ENCODE measurements around the gene HDAC5.
"Not testable (repeated sequence)": the region's sequence is repeated elsewhere in the genome, so short reads cannot be mapped to it uniquely, and the experiment has no call there.

HDAC5 gene

DNA sequence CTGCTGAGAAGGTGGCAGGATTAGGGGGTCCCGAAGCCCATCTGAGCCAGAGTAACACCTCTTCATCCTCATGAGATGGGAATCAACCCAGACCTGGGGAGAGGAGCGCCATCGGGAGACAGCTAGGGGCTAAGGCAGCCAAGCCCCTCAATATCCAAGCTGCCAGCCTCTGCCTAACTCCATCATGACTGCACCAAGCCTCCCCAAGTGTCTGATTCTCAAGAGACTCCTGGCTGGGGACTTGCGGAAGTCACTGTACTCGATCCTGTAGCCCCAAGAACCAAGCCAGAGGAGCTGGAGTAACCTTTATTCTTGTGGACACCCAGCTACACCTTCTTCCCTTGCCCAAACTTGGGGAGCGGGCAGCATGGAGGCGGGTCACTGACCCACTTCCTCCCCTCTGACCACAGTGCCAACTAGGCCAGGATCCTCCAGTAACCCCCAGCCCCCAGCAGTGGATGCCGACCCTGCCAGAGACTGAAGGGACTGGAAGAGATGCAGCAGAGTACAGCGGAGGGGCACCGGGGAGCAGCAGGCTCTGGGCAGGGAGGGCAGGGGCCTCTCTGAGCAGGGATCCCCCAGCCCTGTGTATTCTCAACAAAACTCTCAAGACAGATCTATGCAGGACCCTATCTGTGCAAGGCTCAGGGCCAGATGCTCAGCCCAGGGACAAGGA is 13.3 kb downstream of the HDAC5 start:
- Histone ChIP-seq H3K4me1 (ENCODE audit: control insufficient read depth, insufficient read depth, low read length) (peaks cover 8% of the 10 kb centered on the region), H3K36me3 (ENCODE audit: control insufficient read depth, insufficient read depth, low read length) (no peaks in the 10 kb centered on the region), H3K9me3 (ENCODE audit: control insufficient read depth, insufficient read depth, low read length) (no peaks in the 10 kb centered on the region), H3K4me3 (ENCODE audit: low read length) (no peak overlapping the region), H3K27me3 (ENCODE audit: control insufficient read depth, insufficient read depth, low read length) (no peaks in the 10 kb centered on the region), H3K27ac (ENCODE audit: low read length) (no peak overlapping the region)
- WGBS (ENCODE audit: insufficient coverage, insufficient read length): no CpG with 5 or more reads among the region's 10 CpGs
- DNase-seq (ENCODE audit: low read depth, low spot score): no peak

DNA sequence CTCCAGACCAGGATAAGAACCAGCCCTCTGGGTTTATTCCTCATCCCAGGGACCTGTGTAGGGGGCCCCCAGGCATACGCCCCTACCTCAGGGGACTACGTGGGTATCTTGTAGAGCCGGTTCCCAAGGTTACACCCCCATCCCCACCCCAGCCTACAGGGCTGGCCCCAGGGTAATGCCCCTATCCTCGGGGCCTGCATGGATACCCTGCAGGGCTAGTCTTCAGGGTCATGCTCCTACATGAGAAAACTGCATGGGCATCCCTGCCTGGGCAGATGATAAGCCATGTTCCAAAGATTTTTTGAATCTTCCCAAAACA is 14.2 kb downstream of the HDAC5 start:
- no CpG with 5 or more reads among the region's 4 CpGs for WGBS (ENCODE audit: insufficient coverage, insufficient read length)
- Histone ChIP-seq H3K9me3 (ENCODE audit: control insufficient read depth, insufficient read depth, low read length) (no peaks in the 10 kb centered on the region), H3K36me3 (ENCODE audit: control insufficient read depth, insufficient read depth, low read length) (peaks cover 3% of the 10 kb centered on the region; the same call in 1 of the 2 replicates), H3K4me3 (ENCODE audit: low read length) (no peak overlapping the region), H3K27me3 (ENCODE audit: control insufficient read depth, insufficient read depth, low read length) (no peaks in the 10 kb centered on the region), H3K4me1 (ENCODE audit: control insufficient read depth, insufficient read depth, low read length) (peaks cover 8% of the 10 kb centered on the region), H3K27ac (ENCODE audit: low read length) (no peak overlapping the region)
- no peak for DNase-seq (ENCODE audit: low read depth, low spot score)

DNA sequence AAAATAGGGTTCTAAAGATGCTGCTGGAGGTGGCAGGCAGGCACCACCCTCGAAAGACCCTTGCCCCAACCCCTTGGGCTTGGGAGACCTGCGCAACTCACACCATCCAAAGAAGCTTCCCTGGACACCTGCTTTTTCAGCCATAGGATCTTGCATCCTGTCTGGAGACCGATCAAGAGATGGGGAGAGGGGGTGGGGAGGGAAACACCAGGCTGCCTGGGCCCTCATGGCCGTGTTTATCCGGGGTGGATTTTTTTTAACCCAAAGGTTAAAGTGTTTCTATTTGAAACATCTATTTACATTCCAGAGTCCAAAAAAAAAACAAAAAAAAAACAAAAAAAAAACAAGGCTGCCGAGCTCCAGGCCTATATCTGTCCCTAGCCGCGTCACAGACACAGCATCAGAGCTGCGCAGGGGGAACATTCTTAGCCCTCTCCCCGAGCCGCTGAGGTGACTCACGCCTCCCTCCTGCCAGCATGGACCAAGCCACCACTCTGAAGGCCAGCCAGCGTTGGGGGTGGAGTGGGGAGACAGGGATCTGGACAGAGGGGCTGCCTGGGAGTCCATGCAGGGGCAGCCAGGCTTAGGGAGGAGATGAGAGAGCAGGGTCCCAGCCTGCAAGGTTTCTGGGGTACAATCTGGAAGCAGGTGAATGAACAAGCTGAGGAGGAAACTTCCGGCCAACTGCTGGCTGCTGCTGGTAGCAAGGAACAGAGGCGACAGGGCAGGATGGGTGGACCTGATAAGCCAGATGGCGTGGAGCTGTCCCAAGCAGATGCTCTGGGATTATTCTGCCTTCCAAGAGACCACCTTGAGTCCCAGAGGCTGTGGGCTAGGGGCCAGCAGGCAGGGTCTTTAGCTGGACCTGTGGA is 14.8 kb downstream of the HDAC5 start:
- WGBS (ENCODE audit: insufficient coverage, insufficient read length): no CpG with 5 or more reads among the region's 16 CpGs
- no peak overlapping the region for H3K4me3 ChIP-seq (ENCODE audit: low read length)
- no peak for DNase-seq (ENCODE audit: low read depth, low spot score)
- H3K36me3 ChIP-seq (ENCODE audit: control insufficient read depth, insufficient read depth, low read length): peaks cover 3% of the 10 kb centered on the region; the same call in 1 of the 2 replicates
- H3K27ac ChIP-seq (ENCODE audit: low read length): no peak overlapping the region
- H3K27me3 ChIP-seq (ENCODE audit: control insufficient read depth, insufficient read depth, low read length): no peaks in the 10 kb centered on the region
- no peaks in the 10 kb centered on the region for H3K9me3 ChIP-seq (ENCODE audit: control insufficient read depth, insufficient read depth, low read length)
- peaks cover 8% of the 10 kb centered on the region for H3K4me1 ChIP-seq (ENCODE audit: control insufficient read depth, insufficient read depth, low read length)

DNA sequence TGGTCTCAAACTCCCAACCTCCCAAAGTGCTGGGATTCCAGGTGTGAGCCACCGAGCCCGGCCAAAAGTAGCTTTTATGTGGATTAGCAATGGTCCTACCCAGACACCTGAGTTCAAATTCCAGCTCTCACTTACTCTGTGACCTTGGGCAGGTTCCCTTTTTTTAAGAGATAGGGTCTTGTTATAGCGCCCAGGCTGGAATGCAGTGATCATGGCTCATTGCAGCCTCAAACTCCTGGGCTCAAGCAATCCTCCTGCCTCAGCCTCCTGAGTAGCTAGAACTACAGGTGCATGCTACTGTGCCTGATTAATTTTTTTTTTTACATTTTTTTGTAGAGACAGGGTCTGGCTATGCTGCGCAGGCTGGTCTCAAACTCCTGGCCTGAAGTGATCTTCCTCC is 16.6 kb downstream of the HDAC5 start:
- H3K27ac ChIP-seq (ENCODE audit: low read length): no peak overlapping the region
- peaks cover 5% of the 10 kb centered on the region for H3K4me1 ChIP-seq (ENCODE audit: control insufficient read depth, insufficient read depth, low read length)
- H3K36me3 ChIP-seq (ENCODE audit: control insufficient read depth, insufficient read depth, low read length): peaks cover 3% of the 10 kb centered on the region; the same call in 1 of the 2 replicates
- no CpG with 5 or more reads among the region's 4 CpGs for WGBS (ENCODE audit: insufficient coverage, insufficient read length)
- H3K4me3 ChIP-seq (ENCODE audit: low read length): no peak overlapping the region
- DNase-seq (ENCODE audit: low read depth, low spot score): no peak
- H3K9me3 ChIP-seq (ENCODE audit: control insufficient read depth, insufficient read depth, low read length): no peaks in the 10 kb centered on the region
- no peaks in the 10 kb centered on the region for H3K27me3 ChIP-seq (ENCODE audit: control insufficient read depth, insufficient read depth, low read length)

DNA sequence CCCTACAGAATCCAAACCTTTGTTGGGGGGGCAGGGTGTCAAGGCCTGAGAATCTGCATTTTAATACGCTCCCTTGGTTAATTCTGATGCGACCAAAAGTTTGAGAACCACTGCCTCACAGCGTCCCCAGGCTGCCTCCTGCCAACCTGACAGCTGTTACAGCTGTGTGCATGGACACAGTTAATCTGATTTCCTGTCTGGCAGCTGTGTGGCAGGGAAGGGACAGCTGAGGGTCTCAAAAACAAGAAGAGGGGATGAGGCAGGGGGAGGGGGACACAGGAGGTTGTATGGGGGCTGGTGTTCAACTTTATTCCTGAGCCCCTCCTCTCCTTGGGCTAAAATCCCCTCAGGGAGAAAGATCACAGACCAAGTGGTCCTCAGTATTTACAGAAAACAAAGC is 17.5 kb downstream of the HDAC5 start:
- Histone ChIP-seq H3K4me3 (ENCODE audit: low read length) (no peak overlapping the region), H3K36me3 (ENCODE audit: control insufficient read depth, insufficient read depth, low read length) (peaks cover 3% of the 10 kb centered on the region; the same call in 1 of the 2 replicates), H3K27ac (ENCODE audit: low read length) (no peak overlapping the region), H3K4me1 (ENCODE audit: control insufficient read depth, insufficient read depth, low read length) (peaks cover 3% of the 10 kb centered on the region; the same call in 1 of the 2 replicates), H3K9me3 (ENCODE audit: control insufficient read depth, insufficient read depth, low read length) (no peaks in the 10 kb centered on the region), H3K27me3 (ENCODE audit: control insufficient read depth, insufficient read depth, low read length) (no peaks in the 10 kb centered on the region)
- WGBS (ENCODE audit: insufficient coverage, insufficient read length): no CpG with 5 or more reads among the region's 3 CpGs
- no peak for DNase-seq (ENCODE audit: low read depth, low spot score)

DNA sequence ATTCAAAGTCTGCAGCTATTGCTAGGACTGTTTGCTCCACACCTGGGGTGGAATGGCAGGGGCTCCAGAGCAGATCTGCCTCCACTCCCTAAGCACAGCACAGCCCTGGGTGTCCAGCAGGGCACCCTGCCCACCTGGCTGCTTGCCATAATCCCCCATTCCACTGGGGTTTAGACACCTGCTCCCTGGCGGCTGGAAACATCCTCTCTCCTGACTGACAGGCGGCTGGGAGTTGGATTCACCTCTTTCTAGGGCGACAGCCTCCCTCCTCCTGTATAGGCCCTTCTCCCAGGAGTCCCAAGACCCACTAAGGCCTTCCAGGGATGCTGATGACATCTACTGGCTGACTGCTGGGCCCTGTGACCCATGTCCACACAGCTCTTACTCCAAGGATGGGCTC is 18.0 kb downstream of the HDAC5 start:
- DNase-seq (ENCODE audit: low read depth, low spot score): no peak

DNA sequence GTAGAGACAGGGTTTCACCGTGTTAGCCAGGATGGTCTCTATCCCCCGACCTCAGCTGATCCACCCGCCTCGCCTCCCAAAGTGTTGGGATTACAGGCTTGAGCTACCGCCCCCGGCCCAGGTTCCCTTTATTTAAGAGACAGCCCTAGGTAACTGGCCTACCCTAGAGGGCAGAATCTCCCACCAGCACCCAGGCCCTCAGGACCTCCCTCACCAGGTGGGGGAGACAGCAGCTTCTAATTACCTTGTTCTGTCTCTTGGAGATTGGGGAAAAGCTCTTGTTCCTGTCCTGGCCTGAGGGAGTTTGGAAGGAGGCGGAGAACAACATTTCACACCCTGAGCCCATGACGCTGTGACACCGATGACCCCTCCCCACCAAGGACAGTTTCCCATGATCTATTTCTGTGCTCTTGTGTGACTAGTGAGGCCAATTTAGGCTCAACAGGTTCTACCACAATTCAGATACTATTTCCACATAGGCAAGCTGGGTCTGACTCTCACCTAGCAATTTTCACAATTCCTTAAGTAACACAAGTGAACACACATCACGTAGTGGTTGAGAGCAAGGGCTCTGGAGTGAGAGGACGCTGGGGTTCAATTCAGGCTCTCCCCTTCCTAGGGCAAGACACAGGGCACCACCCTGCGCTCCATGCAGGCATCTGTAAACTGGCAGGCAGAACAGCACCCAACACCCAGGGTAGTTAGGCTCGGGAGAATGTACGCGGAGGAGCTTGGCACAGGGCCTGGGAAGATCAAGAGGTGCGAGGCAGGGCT is 20.4 kb downstream of the HDAC5 start:
- Histone ChIP-seq H3K4me1 (ENCODE audit: control insufficient read depth, insufficient read depth, low read length) (no peaks in the 10 kb centered on the region), H3K36me3 (ENCODE audit: control insufficient read depth, insufficient read depth, low read length) (peaks cover 3% of the 10 kb centered on the region), H3K27ac (ENCODE audit: low read length) (no peak overlapping the region), H3K9me3 (ENCODE audit: control insufficient read depth, insufficient read depth, low read length) (no peaks in the 10 kb centered on the region), H3K27me3 (ENCODE audit: control insufficient read depth, insufficient read depth, low read length) (no peaks in the 10 kb centered on the region), H3K4me3 (ENCODE audit: low read length) (no peak overlapping the region)
- WGBS (ENCODE audit: insufficient coverage, insufficient read length): no CpG with 5 or more reads among the region's 16 CpGs
- DNase-seq (ENCODE audit: low read depth, low spot score): no peak

More for the DNA sequence above, 18.0 kb downstream of the HDAC5 start:
- Histone ChIP-seq H3K9me3 (ENCODE audit: control insufficient read depth, insufficient read depth, low read length) (no peaks in the 10 kb centered on the region), H3K36me3 (ENCODE audit: control insufficient read depth, insufficient read depth, low read length) (peaks cover 3% of the 10 kb centered on the region; the same call in 1 of the 2 replicates), H3K27ac (ENCODE audit: low read length) (no peak overlapping the region), H3K27me3 (ENCODE audit: control insufficient read depth, insufficient read depth, low read length) (no peaks in the 10 kb centered on the region), H3K4me3 (ENCODE audit: low read length) (no peak overlapping the region), H3K4me1 (ENCODE audit: control insufficient read depth, insufficient read depth, low read length) (no peaks in the 10 kb centered on the region)
- WGBS (ENCODE audit: insufficient coverage, insufficient read length): no CpG with 5 or more reads among the region's 3 CpGs

DNA sequence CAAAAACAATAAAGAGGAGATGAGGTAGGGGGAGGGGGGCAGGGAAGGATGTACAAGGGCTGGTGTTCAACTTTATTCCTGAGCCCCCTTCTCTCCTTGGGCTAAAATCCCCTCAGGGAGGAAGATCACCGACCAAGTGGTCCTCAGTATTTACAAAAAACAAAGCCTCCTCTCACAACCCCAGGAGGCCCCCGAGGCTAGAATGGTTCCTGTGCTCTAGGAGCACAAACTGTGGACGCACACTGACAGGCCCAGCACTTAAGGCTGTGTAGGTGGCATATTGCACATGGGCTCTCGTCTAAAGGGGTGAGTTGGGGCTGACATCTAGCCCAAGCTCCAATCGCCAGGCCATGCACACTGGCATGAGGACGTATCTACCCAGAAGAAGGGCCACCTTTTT is 21.6 kb downstream of the HDAC5 start:
- H3K9me3 ChIP-seq (ENCODE audit: control insufficient read depth, insufficient read depth, low read length); H3K4me1 ChIP-seq (ENCODE audit: control insufficient read depth, insufficient read depth, low read length); H3K36me3 ChIP-seq (ENCODE audit: control insufficient read depth, insufficient read depth, low read length); DNase-seq (ENCODE audit: low read depth, low spot score); H3K27me3 ChIP-seq (ENCODE audit: control insufficient read depth, insufficient read depth, low read length); H3K4me3 ChIP-seq (ENCODE audit: low read length); H3K27ac ChIP-seq (ENCODE audit: low read length): not testable (repeated sequence)
- no CpG with 5 or more reads among the region's 6 CpGs for WGBS (ENCODE audit: insufficient coverage, insufficient read length)

DNA sequence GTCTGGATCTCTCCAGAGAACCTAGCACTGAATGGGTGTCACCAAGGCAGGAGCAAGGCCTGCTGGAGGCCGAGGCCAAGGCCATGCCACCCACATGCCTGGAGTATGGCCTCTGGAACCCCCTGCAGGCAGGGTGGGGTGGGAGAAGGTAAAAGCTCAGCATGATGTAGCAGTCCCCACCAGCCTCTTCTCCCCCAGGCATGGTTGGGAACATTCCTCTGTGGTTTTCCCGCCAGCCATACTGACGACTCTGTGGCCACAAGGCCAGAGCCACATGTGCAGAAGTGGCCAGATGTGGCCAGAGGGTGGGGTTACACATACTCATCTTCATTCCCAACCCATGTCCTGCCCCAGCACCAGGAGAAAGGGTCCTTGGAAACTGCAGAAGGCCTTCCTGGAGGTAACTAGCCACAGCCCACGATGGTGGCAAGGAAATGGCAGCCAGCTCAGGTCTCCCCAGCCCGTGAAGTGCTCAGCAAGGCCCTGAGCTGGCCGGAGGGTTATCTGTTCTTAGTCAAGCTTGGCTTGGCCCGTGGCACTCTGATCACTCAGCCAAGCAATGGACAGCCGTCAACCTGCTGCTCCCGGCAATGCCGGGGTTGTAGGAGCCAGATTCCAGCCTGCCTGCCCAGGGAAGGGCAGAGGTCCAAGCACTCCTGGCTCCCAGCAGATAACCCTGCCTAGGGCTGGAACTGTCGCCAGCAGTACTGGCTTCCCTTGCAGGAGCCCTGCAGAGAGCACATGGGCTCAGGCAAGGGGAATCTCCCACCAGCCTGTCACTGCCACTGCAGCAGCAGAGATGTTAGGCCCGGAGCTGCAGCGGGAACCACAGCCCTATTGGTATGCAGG is 26.1 kb downstream of the HDAC5 start:
- no CpG with 5 or more reads among the region's 13 CpGs for WGBS (ENCODE audit: insufficient coverage, insufficient read length)

More for the DNA sequence above, 26.1 kb downstream of the HDAC5 start:
- peaks cover 8% of the 10 kb centered on the region for H3K36me3 ChIP-seq (ENCODE audit: control insufficient read depth, insufficient read depth, low read length)
- H3K27ac ChIP-seq (ENCODE audit: low read length): no peak overlapping the region
- no peaks in the 10 kb centered on the region for H3K9me3 ChIP-seq (ENCODE audit: control insufficient read depth, insufficient read depth, low read length)
- H3K4me3 ChIP-seq (ENCODE audit: low read length): no peak overlapping the region
- no peaks in the 10 kb centered on the region for H3K27me3 ChIP-seq (ENCODE audit: control insufficient read depth, insufficient read depth, low read length)
- H3K4me1 ChIP-seq (ENCODE audit: control insufficient read depth, insufficient read depth, low read length): peaks cover 3% of the 10 kb centered on the region; the same call in 1 of the 2 replicates
- no peak for DNase-seq (ENCODE audit: low read depth, low spot score)

Data from iPS DF 6.9 (cell line).